ENCODE data around the gene ZNF57.

- no peak for TF ChIP-seq CTCF (conservative IDR thresholded peaks at IDR 0.05; ENCODE audit: low read depth, low read length)
- TF ChIP-seq EZH2 (IDR thresholded peaks at IDR 0.05; ENCODE audit: low read length, unreplicated experiment): no peak
- no peak for TF ChIP-seq EZH2phosphoT487 (IDR thresholded peaks at IDR 0.05; ENCODE audit: borderline replicate concordance, low read length)
These were observed 48.1 kb upstream of the ZNF57 start for GRCh38 chr19:2852598-2852997.
